HEK293 (cell line): Measurements from ENCODE around the gene DNAJB1.

Experiments used
- CTCF ChIP-seq: fragments of 450-650 bp; formaldehyde crosslinking; IDR thresholded peaks from 2 replicates; pipeline ENCODE4 v1.5.1; 2016; ENCODE audit warnings: missing biosample characterization, missing genetic modification characterization
- ZBTB8A ChIP-seq: fragments of 450-650 bp; formaldehyde crosslinking; IDR thresholded peaks from 2 replicates; pipeline ENCODE4 v1.5.1; 2016; ENCODE audit warnings: missing biosample characterization, missing genetic modification characterization
- ZNF223 ChIP-seq: fragments of 450-650 bp; formaldehyde crosslinking; IDR thresholded peaks from 2 replicates; pipeline ENCODE4 v1.5.1; 2016; ENCODE audit warnings: missing biosample characterization, missing genetic modification characterization
- ZNF391 ChIP-seq: fragments of 450-650 bp; formaldehyde crosslinking; IDR thresholded peaks from 2 replicates; pipeline ENCODE4 v1.5.1; 2016; ENCODE audit warnings: low read depth, missing biosample characterization, missing genetic modification characterization, borderline replicate concordance
- ZNF513 ChIP-seq: fragments of 450-650 bp; IDR thresholded peaks from 2 replicates; pipeline ENCODE4 v1.5.1; 2018; ENCODE audit warnings: missing biosample characterization, missing genetic modification characterization
- ZNF747 ChIP-seq: fragments of 450-650 bp; formaldehyde crosslinking; IDR thresholded peaks from 2 replicates; pipeline ENCODE4 v1.5.1; 2016; ENCODE audit warnings: missing biosample characterization, missing genetic modification characterization

- no peak for TF ChIP-seq ZNF747
- TF ChIP-seq ZBTB8A = no peak
- no peak for TF ChIP-seq CTCF (tag by site-specific recombination)
- TF ChIP-seq ZNF223 (tag by site-specific recombination) = no peak
- TF ChIP-seq ZNF391 = no peak
- no peak for TF ChIP-seq ZNF513
These were observed 8.2 kb upstream of the DNAJB1 start for GRCh38 chr19:14526423-14526822.
